Naive thymus-derived CD4-positive, alpha-beta T cell (primary cell): Measurements from ENCODE around the gene NRL. TPM values are rescaled to one million over a fixed set of nuclear protein-coding genes. Genes with fewer than 3 reads are reported as not detected.

Source experiments
- ATAC-seq: fragments of 150-1000 bp; cut with Tn5 transposase; 2 replicates; pipeline ENCODE4 v1.10.0; 2021; ENCODE audit warnings: mild to moderate bottlenecking, moderate library complexity
- CTCF ChIA-PET: fragments of 350-600 bp; sonication (Branson Sonifier 250); formaldehyde crosslinking; loops from one replicate; lab custom pipeline; 2021; ENCODE audit warnings: antibody characterized with exemption; lab: Charles Lee
- POLR2A ChIA-PET: fragments of 350-600 bp; sonication (Branson Sonifier 250); formaldehyde crosslinking; loops from one replicate; lab custom pipeline; 2021; ENCODE audit warnings: antibody characterized with exemption, inconsistent platforms; lab: Charles Lee
- DNase-seq, 9 donors: peaks; one replicate each; pipeline versions ENCODE4 v3.0.0 to v3.0.0-alpha.2; 2020 to 2022; ENCODE audit warnings: mixed read lengths in 1 of 9
- H3K27ac ChIP-seq: one replicate; pipeline ENCODE4 v1.7.0; 2013; ENCODE audit warnings: mild to moderate bottlenecking, low read depth, low read length, moderate library complexity
- H3K27me3 ChIP-seq, 2 donors: one replicate each; pipeline ENCODE4 v1.7.0; 2013; ENCODE audit warnings: low read length in 2 of 2, mild to moderate bottlenecking in 2 of 2, moderate library complexity in 2 of 2; ENCODE audit not compliant: control insufficient read depth in 2 of 2, insufficient read depth in 2 of 2
- H3K36me3 ChIP-seq, 3 experiments: 1 replicate in 2 of 3; 2 replicates in 1 of 3; pipeline ENCODE4 v1.7.0; 2013; ENCODE audit warnings: low read length in 3 of 3, mild to moderate bottlenecking in 3 of 3, moderate library complexity in 1 of 3; ENCODE audit not compliant: insufficient read depth in 3 of 3, control insufficient read depth in 2 of 3
- H3K4me1 ChIP-seq, 2 donors: one replicate each; pipeline ENCODE4 v1.7.0; 2013; ENCODE audit warnings: low read length in 2 of 2, mild to moderate bottlenecking in 2 of 2, moderate library complexity in 1 of 2; ENCODE audit not compliant: control insufficient read depth in 2 of 2, insufficient read depth in 2 of 2
- H3K4me3 ChIP-seq: 2 replicates; pipeline ENCODE4 v1.7.0; 2013; ENCODE audit warnings: mild to moderate bottlenecking, low read length
- H3K9me3 ChIP-seq, 3 experiments: 1 replicate in 2 of 3; 2 replicates in 1 of 3; pipeline ENCODE4 v1.7.0; 2013; ENCODE audit warnings: low read length in 3 of 3; ENCODE audit not compliant: control insufficient read depth in 2 of 3
- H3K27ac Mint-ChIP-seq, 9 donors: one replicate each; pipeline ENCODE4 v1.8.0; 2020 to 2022; ENCODE audit warnings: mixed read lengths in 9 of 9, mild to moderate bottlenecking in 8 of 9, moderate library complexity in 5 of 9, inconsistent platforms in 2 of 9
- H3K27me3 Mint-ChIP-seq, 5 donors: one replicate each; pipeline ENCODE4 v1.8.0; 2021 to 2022; ENCODE audit warnings: mixed read lengths in 5 of 5, mild to moderate bottlenecking in 1 of 5
- H3K36me3 Mint-ChIP-seq, 5 donors: one replicate each; pipeline ENCODE4 v1.8.0; 2020 to 2022; ENCODE audit warnings: mixed read lengths in 5 of 5, mild to moderate bottlenecking in 3 of 5, inconsistent platforms in 1 of 5
- H3K4me1 Mint-ChIP-seq, 7 donors: one replicate each; pipeline ENCODE4 v1.8.0; 2020 to 2022; ENCODE audit warnings: mixed read lengths in 7 of 7, mild to moderate bottlenecking in 3 of 7, inconsistent platforms in 1 of 7
- H3K4me3 Mint-ChIP-seq, 10 donors: one replicate each; pipeline ENCODE4 v1.8.0; 2020 to 2022; ENCODE audit warnings: mild to moderate bottlenecking in 10 of 10, mixed read lengths in 10 of 10, moderate library complexity in 6 of 10, inconsistent platforms in 2 of 10
- H3K9me3 Mint-ChIP-seq, 11 donors: one replicate each; pipeline ENCODE4 v1.8.0; 2020 to 2022; ENCODE audit warnings: mixed read lengths in 11 of 11, mild to moderate bottlenecking in 4 of 11, inconsistent platforms in 1 of 11, moderate library complexity in 1 of 11
- intact Hi-C, 2 donors: fragments of 100-400 bp; cut with micrococcal nuclease; formaldehyde crosslinking; loops; one replicate each; pipeline ENCODE4 v1.15.1; 2023
- polyA plus RNA-seq, 2 donors: library from polyadenylated mRNA; unstranded; fragments of 300-500 nt; fragmentation: Illumina TruSeq; gene quantifications; one replicate each; pipeline ENCODE4 v1.2.3, GENCODE V29; 2021
- total RNA-seq, 6 experiments: library from RNA in 5 of 6; stranded (reverse) in 5 of 6; gene quantifications; 1 replicate in 5 of 6; 2 replicates in 1 of 6; pipeline ENCODE4 v1.2.3 and lab custom pipeline; 2021 to 2026

NRL gene
- total and polyA plus RNA-seq, 7 experiments from 2014 or later: 2.1 to 4.5 (median 3.7) TPM

- no peaks in the 10 kb centered on the region for H3K27me3 Mint-ChIP-seq
- H3K36me3 ChIP-seq: peaks cover 9 to 51% (median 17%) of the 10 kb centered on the region in 3 experiments
- H3K27me3 ChIP-seq: no peaks in the 10 kb centered on the region
- DNase-seq (peak; percentile 88 to 98 (median 96)), ATAC-seq (peak; percentile 95)
- H3K4me1 ChIP-seq: peaks cover 35 to 47% of the 10 kb centered on the region in 2 donors
- H3K4me1 Mint-ChIP-seq: peaks cover 39 to 73% (median 61%) of the 10 kb centered on the region in 7 donors
- no peaks in the 10 kb centered on the region for H3K9me3 Mint-ChIP-seq
- peak within 1 kb of the TSS; percentile 88 for H3K27ac ChIP-seq
- no peaks in the 10 kb centered on the region for H3K9me3 ChIP-seq
- peaks cover 4 to 60% (median 12%) of the 10 kb centered on the region in 5 donors for H3K36me3 Mint-ChIP-seq
- H3K4me3 Mint-ChIP-seq: peak within 1 kb of the TSS; percentile 91 to 100 (median 98)
- ChIA-PET CTCF (interaction anchor here (0.7 to 4.8 kb wide), 5 partner anchors 14 to 57 kb away, joined by 3 to 36 read pairs (median 8); partner anchors contain the start of genes DCAF11, IRF9 and NRL), POLR2A (interaction anchor here (0.5 to 11.1 kb wide), 22 partner anchors 8 to 592 kb away, joined by 3 to 139 read pairs (median 4); partner anchors contain the start of genes CHMP4A, DCAF11, EMC9 and IRF9)
- H3K27ac Mint-ChIP-seq: peak within 1 kb of the TSS; percentile 94 to 98 (median 96)
- intact Hi-C loops: loop anchor here (1.0 to 10.0 kb wide), 15 partner anchors 11 to 1052 kb away; partner anchors contain the start of genes BCL2L2 (in 2 of the 2), DCAF11 (in 2 of the 2), GMPR2 (in 2 of the 2) and IPO4 (in 2 of the 2)
- peak within 1 kb of the TSS; percentile 98 for H3K4me3 ChIP-seq
Measured at GRCh38 chr14:24146978-24147760, 32.4 kb upstream of the NRL start, which contains the start of gene RNF31. RNF31 (plus strand) TSS chr14:24147498; CDS start chr14:24147699, 201 bp downstream.

DNA sequence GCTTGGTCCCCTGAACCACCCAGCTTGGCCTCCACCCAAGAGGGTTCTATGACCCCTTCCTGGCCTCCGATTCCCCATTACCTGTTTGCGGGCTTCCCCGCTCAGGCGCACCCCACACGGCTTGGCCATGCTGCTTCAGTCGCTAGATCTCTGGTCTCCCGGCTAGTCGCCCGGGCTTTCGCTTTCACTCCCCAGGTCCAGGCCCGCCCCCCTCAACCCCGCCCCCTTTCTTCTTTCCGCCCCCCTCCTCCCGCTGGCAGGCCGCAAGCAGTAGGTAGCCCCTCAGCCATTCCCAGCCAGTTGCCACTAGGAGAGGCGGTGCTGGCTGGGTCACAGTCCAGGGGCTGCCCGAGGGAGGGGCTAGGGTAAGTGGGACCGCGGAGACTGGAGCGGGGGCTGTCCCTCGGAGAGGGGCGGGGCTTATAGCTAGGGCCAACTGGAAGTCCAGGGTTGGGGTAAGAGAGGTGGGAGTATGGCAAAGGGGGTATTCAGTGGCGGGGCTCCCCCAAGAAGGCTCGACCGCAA is 31.8 kb upstream of the NRL start, which contains the start of gene PSME2:
Gene PSME2 (minus strand): TSS at position 158 of the 525 bp plus-strand sequence. CDS start 29 bp downstream, at position 129.
- peaks cover 9 to 46% (median 12%) of the 10 kb centered on the region in 3 experiments for H3K36me3 ChIP-seq
- ATAC-seq (peak; percentile 74), DNase-seq (peak in 8 of 9 donors; percentile 69 to 91 (median 80))
- ChIA-PET CTCF (interaction anchor here (0.7 to 4.8 kb wide), 5 partner anchors 9 to 56 kb away, joined by 3 to 36 read pairs (median 8); partner anchors contain the start of genes DCAF11, IRF9 and NRL), POLR2A (interaction anchor here (0.5 to 11.1 kb wide), 18 partner anchors 9 to 591 kb away, joined by 3 to 139 read pairs (median 4); partner anchors contain the start of genes CHMP4A, DCAF11, EMC9 and IRF9)
- Mint-ChIP-seq H3K36me3 (peaks cover 4 to 60% (median 9%) of the 10 kb centered on the region in 5 donors), H3K4me1 (peaks cover 42 to 73% (median 67%) of the 10 kb centered on the region in 7 donors), H3K27ac (peak within 1 kb of the TSS; percentile 94 to 98 (median 96)), H3K4me3 (peak within 1 kb of the TSS; percentile 91 to 100 (median 98)), H3K27me3 (no peaks in the 10 kb centered on the region), H3K9me3 (no peaks in the 10 kb centered on the region)
- intact Hi-C loops: loop anchor here (1.0 to 10.0 kb wide), 6 partner anchors 42 to 1052 kb away; partner anchors contain the start of genes BCL2L2 (in 2 of the 2), PPP1R3E (in 2 of the 2), ACIN1 (in 1 of the 2) and C14orf119 (in 1 of the 2)
- peaks cover 40 to 50% of the 10 kb centered on the region in 2 donors for H3K4me1 ChIP-seq
- no peaks in the 10 kb centered on the region for H3K27me3 ChIP-seq
- H3K9me3 ChIP-seq: no peaks in the 10 kb centered on the region
- peak within 1 kb of the TSS; percentile 88 for H3K27ac ChIP-seq
- peak within 1 kb of the TSS; percentile 98 for H3K4me3 ChIP-seq

- DNase-seq: peak in 1 of 9 donors; percentile 17
- H3K4me1 ChIP-seq: peaks cover 40 to 50% of the 10 kb centered on the region in 2 donors
Measured at GRCh38 chr14:24145690-24146452, 31.1 kb upstream of the NRL start.

DNA sequence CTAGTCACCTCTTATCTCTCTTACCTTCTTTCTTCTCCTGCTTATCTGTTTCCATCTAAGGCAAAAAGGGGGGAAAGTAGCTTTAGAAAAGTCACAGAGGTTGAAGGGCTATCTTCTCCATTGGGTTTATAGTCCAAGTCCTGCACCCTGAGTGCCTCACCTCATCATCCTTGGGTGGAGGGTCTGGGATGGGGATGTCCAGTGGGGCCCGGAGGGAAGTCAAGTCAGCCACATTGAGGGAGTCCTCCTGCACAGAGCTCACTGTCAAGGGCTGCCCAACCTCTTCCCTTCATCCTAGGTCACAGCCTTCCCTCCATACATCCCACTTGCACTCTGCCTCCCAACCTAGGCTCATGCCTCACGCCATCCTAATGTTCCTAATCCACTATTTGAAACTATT is 30.5 kb upstream of the NRL start:
- Mint-ChIP-seq H3K4me3 (peak overlapping the region; percentile 91 to 100 (median 98)), H3K36me3 (peaks cover 4 to 57% (median 5%) of the 10 kb centered on the region in 5 donors), H3K27me3 (no peaks in the 10 kb centered on the region), H3K4me1 (peaks cover 40 to 76% (median 68%) of the 10 kb centered on the region in 7 donors), H3K27ac (peak overlapping the region in 6 of 9 donors; percentile 94 to 98 (median 97)), H3K9me3 (no peaks in the 10 kb centered on the region)
- DNase-seq: no peak
- peak overlapping the region; percentile 98 for H3K4me3 ChIP-seq
- ATAC-seq: no peak
- POLR2A ChIA-PET: interaction anchor here (0.7 to 11.1 kb wide), 8 partner anchors 9 to 97 kb away, joined by 4 to 139 read pairs (median 22); partner anchors contain the start of genes DCAF11, EMC9, IRF9 and NRL
- peaks cover 40 to 50% of the 10 kb centered on the region in 2 donors for H3K4me1 ChIP-seq
- CTCF ChIA-PET: interaction anchor here (1.1 to 4.8 kb wide), 3 partner anchors 10 to 31 kb away, joined by 5 to 36 read pairs (median 8); partner anchors contain the start of genes DCAF11, IRF9 and NRL
- intact Hi-C loops: loop anchor here (10.0 kb wide), 2 partner anchors 840 to 1050 kb away; partner anchors contain the start of genes BCL2L2 (in 2 of the 2), PPP1R3E (in 2 of the 2), ACIN1 (in 1 of the 2) and C14orf119 (in 1 of the 2)
- H3K9me3 ChIP-seq: no peaks in the 10 kb centered on the region
- peaks cover under 1 to 37% (median 6%) of the 10 kb centered on the region in 3 experiments for H3K36me3 ChIP-seq
- peak overlapping the region; percentile 88 for H3K27ac ChIP-seq
- no peaks in the 10 kb centered on the region for H3K27me3 ChIP-seq

More at GRCh38 chr14:24145690-24146452, 31.1 kb upstream of the NRL start:
- ChIA-PET POLR2A (interaction anchor here (0.8 to 11.1 kb wide), 15 partner anchors 9 to 590 kb away, joined by 3 to 139 read pairs (median 8); partner anchors contain the start of genes CHMP4A, DCAF11, EMC9 and IRF9), CTCF (interaction anchor here (1.1 to 4.8 kb wide), 3 partner anchors 10 to 32 kb away, joined by 5 to 36 read pairs (median 8); partner anchors contain the start of genes DCAF11, IRF9 and NRL)
- Histone ChIP-seq H3K4me3 (peak overlapping the region; percentile 98), H3K27me3 (no peaks in the 10 kb centered on the region), H3K27ac (peak overlapping the region; percentile 88), H3K36me3 (peaks cover 7 to 43% (median 8%) of the 10 kb centered on the region in 3 experiments), H3K9me3 (no peaks in the 10 kb centered on the region)
- peaks cover 4 to 58% (median 9%) of the 10 kb centered on the region in 5 donors for H3K36me3 Mint-ChIP-seq
- intact Hi-C loops: loop anchor here (1.0 to 10.0 kb wide), 6 partner anchors 42 to 1051 kb away; partner anchors contain the start of genes BCL2L2 (in 2 of the 2), PPP1R3E (in 2 of the 2), ACIN1 (in 1 of the 2) and C14orf119 (in 1 of the 2)
- ATAC-seq: no peak
- H3K4me1 Mint-ChIP-seq: peaks cover 41 to 73% (median 69%) of the 10 kb centered on the region in 7 donors
- H3K27ac Mint-ChIP-seq: peak overlapping the region; percentile 94 to 98 (median 96)
- no peaks in the 10 kb centered on the region for H3K9me3 Mint-ChIP-seq
- no peaks in the 10 kb centered on the region for H3K27me3 Mint-ChIP-seq
- H3K4me3 Mint-ChIP-seq: peak overlapping the region; percentile 91 to 100 (median 98)

DNA sequence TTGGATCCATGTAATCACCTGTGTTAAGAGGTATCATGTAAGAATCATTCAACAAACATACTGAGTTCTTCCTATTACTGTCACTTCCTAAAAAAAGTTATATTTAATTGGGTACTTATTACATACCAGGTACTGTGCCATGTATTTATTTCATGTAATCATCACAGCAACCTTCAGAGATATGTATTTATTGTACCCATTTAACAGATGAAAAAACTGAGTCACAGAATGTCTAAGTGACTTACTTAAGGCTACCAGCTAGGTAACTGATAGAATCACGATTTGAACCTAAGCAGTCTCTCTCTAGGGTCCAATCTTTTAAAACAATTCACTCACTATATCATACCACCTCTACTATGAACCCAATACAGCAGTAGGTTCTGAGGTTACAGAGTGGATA is 29.7 kb upstream of the NRL start:
- no peaks in the 10 kb centered on the region for H3K27me3 Mint-ChIP-seq
- Histone ChIP-seq H3K9me3 (no peaks in the 10 kb centered on the region), H3K4me3 (no peak overlapping the region), H3K36me3 (peaks cover 0 to 32% (median 4%) of the 10 kb centered on the region in 3 experiments), H3K27ac (peak overlapping the region; percentile 30), H3K27me3 (no peaks in the 10 kb centered on the region), H3K4me1 (peaks cover 40 to 46% of the 10 kb centered on the region in 2 donors)
- intact Hi-C loops: loop anchor here (10.0 kb wide), 2 partner anchors 840 to 1050 kb away; partner anchors contain the start of genes BCL2L2 (in 2 of the 2), PPP1R3E (in 2 of the 2), ACIN1 (in 1 of the 2) and C14orf119 (in 1 of the 2)
- H3K4me1 Mint-ChIP-seq: peaks cover 44 to 76% (median 67%) of the 10 kb centered on the region in 7 donors
- ChIA-PET POLR2A (interaction anchor here (1.0 to 11.1 kb wide), 6 partner anchors 8 to 98 kb away, joined by 3 to 139 read pairs (median 8); partner anchors contain the start of genes DCAF11, EMC9, IRF9 and NRL), CTCF (interaction anchor here (0.6 kb wide), 1 partner anchor 17 kb away, joined by 3 read pairs; the partner anchor contains the start of gene IRF9)
- H3K27ac Mint-ChIP-seq: peak overlapping the region in 8 of 9 donors; percentile 54 to 96 (median 77)
- ATAC-seq (no peak), DNase-seq (no peak)
- peaks cover under 1 to 58% (median 6%) of the 10 kb centered on the region in 5 donors for H3K36me3 Mint-ChIP-seq
- no peaks in the 10 kb centered on the region for H3K9me3 Mint-ChIP-seq
- peak overlapping the region in 9 of 10 donors; percentile 17 to 98 (median 32) for H3K4me3 Mint-ChIP-seq
